Caki2 (cell line): ENCODE results near the gene NTN3. TPM values are rescaled to one million over a fixed set of nuclear protein-coding genes. Genes with fewer than 3 reads are reported as not detected.

Experiments
- DNase-seq: peaks from one replicate; pipeline ENCODE4 v3.0.0-alpha.2; 2015; ENCODE audit warnings: low read depth
- in situ Hi-C: cut with HindIII; loops from 2 replicates; pipeline ENCODE4 v1.10.0; 2016; ENCODE audit warnings: low sequenced_read_pairs, low pct_unique_long_range_greater_than_20kb, mixed read lengths
- total RNA-seq: library from RNA; depleted of rRNA; stranded (reverse); fragments of >200 nt; shearing (Covaris generic); gene quantifications from 2 replicates; pipeline ENCODE4 v1.2.3, GENCODE V29; 2014; ENCODE audit warnings: low replicate concordance; rRNA removed

The NTN3 gene
- total RNA-seq, 1 experiment from 2014 or later, result not detected

DNA sequence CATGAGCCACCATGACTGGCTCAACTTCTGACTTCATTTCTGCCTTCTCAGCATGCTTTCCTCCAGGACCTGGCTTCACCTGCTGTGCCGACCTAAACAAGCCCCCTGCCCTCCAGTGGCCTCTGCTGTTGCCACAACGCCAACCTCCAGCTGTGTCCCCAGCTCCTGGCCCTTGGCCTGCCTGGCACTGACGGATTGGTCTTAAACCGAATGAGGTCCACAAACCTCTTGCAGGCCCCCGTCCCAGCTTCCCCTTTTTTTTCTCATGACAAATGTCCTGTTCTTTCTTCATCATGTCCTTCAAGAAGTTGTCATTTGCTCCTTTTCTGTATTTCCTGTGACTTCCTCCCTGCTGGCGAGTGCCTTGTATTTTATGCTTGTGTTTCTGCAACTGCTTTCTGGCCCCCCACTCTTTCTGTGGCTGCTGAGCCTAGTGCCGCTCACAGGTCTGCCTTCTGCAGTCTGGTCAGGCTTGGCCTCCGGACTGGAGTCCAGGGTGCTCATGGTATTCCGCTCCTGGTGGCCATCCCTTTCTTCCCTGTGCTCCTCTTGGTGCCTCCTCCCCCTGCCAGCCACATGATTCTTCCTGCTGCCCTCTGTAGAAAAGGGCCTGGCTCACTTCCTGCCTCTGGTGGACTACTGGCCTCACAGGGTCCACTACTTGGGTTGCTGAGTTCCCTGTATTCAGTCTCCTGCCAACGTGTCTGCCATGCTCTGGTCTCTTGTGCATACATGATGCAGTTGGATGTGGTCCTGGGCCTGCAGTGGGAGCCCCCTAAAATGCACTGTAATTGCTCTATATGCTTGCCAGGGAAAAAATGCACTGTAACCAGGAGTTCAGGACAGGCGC lies 45.5 kb downstream of the NTN3 start:
- in situ Hi-C loops, result loop anchor here (25.0 kb wide), 1 partner anchor 479 kb away; the partner anchor contains the start of genes NHERF2, NTHL1 and TSC2
- no peak for DNase-seq

- no peak for DNase-seq
- in situ Hi-C loops, result loop anchor here (25.0 kb wide), 1 partner anchor 481 kb away; the partner anchor contains the start of genes NHERF2, NTHL1 and TSC2
Measured at GRCh38 chr16:2517954-2518605, 47.0 kb downstream of the NTN3 start.

DNA sequence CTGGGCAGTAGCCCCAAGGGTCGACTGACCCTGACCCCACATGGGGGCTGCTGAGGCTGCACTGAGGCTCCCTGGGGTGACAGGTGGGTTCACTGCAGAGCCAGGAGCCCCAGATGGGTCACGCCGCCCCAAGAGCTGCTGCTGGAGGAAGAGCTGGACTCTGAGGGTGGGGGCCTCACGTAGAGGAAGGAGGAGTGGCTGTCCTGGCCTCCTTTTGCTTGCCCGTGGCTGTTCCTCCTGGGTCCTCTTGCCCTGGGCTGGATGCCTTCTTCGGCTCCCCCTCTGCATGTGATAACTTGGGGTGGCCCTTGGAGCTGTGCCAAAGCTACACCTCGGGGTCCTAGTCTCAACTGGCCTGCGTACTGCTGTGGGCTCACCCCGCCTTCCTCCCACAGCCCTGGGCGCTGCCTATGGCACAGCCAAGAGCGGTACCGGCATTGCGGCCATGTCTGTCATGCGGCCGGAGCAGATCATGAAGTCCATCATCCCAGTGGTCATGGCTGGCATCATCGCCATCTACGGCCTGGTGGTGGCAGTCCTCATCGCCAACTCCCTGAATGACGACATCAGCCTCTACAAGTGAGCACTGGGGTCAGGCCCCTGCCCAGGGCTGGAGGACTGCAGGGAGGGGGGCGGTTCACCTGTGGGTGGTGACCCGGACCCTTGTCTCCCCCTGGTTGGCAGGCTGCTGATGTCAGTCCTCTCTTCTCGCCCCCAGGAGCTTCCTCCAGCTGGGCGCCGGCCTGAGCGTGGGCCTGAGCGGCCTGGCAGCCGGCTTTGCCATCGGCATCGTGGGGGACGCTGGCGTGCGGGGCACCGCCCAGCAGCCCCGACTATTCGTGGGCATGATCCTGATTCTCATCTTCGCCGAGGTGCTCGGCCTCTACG lies 48.0 kb downstream of the NTN3 start:
- in situ Hi-C loops, result loop anchor here (25.0 kb wide), 1 partner anchor 482 kb away; the partner anchor contains the start of genes NHERF2, NTHL1 and TSC2
- no peak for DNase-seq

DNA sequence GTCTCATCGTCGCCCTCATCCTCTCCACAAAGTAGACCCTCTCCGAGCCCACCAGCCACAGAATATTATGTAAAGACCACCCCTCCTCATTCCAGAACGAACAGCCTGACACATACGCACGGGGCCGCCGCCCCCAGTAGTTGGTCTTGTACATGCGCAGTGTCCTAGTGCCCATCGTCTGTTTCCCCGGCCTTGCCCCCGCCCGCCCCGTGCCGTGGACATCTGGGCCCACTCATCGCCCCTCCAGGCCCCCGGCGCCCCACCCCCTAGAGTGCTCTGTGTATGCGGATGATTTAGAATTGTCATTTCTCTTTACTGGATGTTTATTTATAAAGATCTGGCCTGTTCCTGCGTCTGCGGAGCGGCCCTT lies 48.6 kb downstream of the NTN3 start:
- in situ Hi-C loops, result loop anchor here (25.0 kb wide), 1 partner anchor 482 kb away; the partner anchor contains the start of genes NHERF2, NTHL1 and TSC2
- DNase-seq, result no peak

- DNase-seq, result peak; percentile 83
- in situ Hi-C loops, result loop anchor here (25.0 kb wide), 1 partner anchor 483 kb away; the partner anchor contains the start of genes NHERF2, NTHL1 and TSC2
Measured at GRCh38 chr16:2520097-2520783, 49.1 kb downstream of the NTN3 start, which contains the start of gene AMDHD2. AMDHD2 (plus strand) TSS chr16:2520371; CDS start chr16:2520459, 88 bp downstream.

- in situ Hi-C loops, result loop anchor here (25.0 kb wide), 1 partner anchor 484 kb away; the partner anchor contains the start of genes NHERF2, NTHL1 and TSC2
Measured at GRCh38 chr16:2520784-2521531, 49.9 kb downstream of the NTN3 start.

More at GRCh38 chr16:2520784-2521531, 49.9 kb downstream of the NTN3 start:
- DNase-seq, result no peak

Other genes with a start within 250 kb of the NTN3 start
- 45.6 and 67.7 TPM in 2 replicates for gene E4F1, start 247.7 kb upstream of the NTN3 start, total RNA-seq
- gene DNASE1L2, start 234.9 kb upstream of the NTN3 start, total RNA-seq, result 0.98 TPM in 1 of 2 replicates, not detected in the other
- 120 and 165 TPM in 2 replicates for gene ECI1, start 219.7 kb upstream of the NTN3 start, total RNA-seq
- gene RNPS1, start 203.2 kb upstream of the NTN3 start, total RNA-seq, result 151 and 155 TPM in 2 replicates
- 18.0 and 22.4 TPM in 2 replicates for gene ABCA3, start 130.6 kb upstream of the NTN3 start, total RNA-seq
- 36.9 and 40.3 TPM in 2 replicates for gene CCNF, start 41.9 kb upstream of the NTN3 start, total RNA-seq
- 37.3 and 39.9 TPM in 2 replicates for gene TEDC2, start 11.2 kb upstream of the NTN3 start, total RNA-seq
- gene TBC1D24, start 3.8 kb downstream of the NTN3 start, total RNA-seq, result 6.2 and 9.5 TPM in 2 replicates
- 18.4 and 27.8 TPM in 2 replicates for gene ATP6V0C, start 42.7 kb downstream of the NTN3 start, total RNA-seq
- gene AMDHD2, start 49.1 kb downstream of the NTN3 start, total RNA-seq, result 100 and 138 TPM in 2 replicates
- gene CEMP1, start 60.1 kb downstream of the NTN3 start, total RNA-seq, result not detected in 2 replicates
- 10.1 and 14.7 TPM in 2 replicates for gene PDPK1, start 66.7 kb downstream of the NTN3 start, total RNA-seq
- 67.5 and 85.6 TPM in 2 replicates for gene KCTD5, start 211.2 kb downstream of the NTN3 start, total RNA-seq
- 1.1 TPM in 1 of 2 replicates, not detected in the other for gene PRSS27, start 248.9 kb downstream of the NTN3 start, total RNA-seq